Left ventricle myocardium inferior (tissue), 1 donor: Measurements from ENCODE around the gene PROX2. TPM values are rescaled to one million over a fixed set of nuclear protein-coding genes. Genes with fewer than 3 reads are reported as not detected.

Experiments used
- DNase-seq: peaks from one replicate; pipeline ENCODE4 v3.0.0-alpha.2; 2020
- H3K27ac ChIP-seq: fragments of 200-600 bp; replicated peaks from 2 replicates; pipeline ENCODE4 v1.8.0; 2021
- H3K27me3 ChIP-seq: fragments of 200-600 bp; 2 replicates; pipeline ENCODE4 v1.8.0; 2021; ENCODE audit warnings: low read depth
- H3K36me3 ChIP-seq: fragments of 200-600 bp; 2 replicates; pipeline ENCODE4 v1.8.0; 2021
- H3K4me1 ChIP-seq: fragments of 200-600 bp; 2 replicates; pipeline ENCODE4 v1.8.0; 2021
- H3K4me3 ChIP-seq: fragments of 200-600 bp; 2 replicates; pipeline ENCODE4 v1.8.0; 2021; ENCODE audit warnings: mild to moderate bottlenecking, moderate library complexity
- H3K9me3 ChIP-seq: fragments of 200-600 bp; replicated peaks from 2 replicates; pipeline ENCODE4 v1.8.0; 2021
- CTCF ChIP-seq: fragments of 200-600 bp; IDR thresholded peaks from 2 replicates; pipeline ENCODE4 v1.8.0; 2021; ENCODE audit warnings: antibody characterized with exemption, mild to moderate bottlenecking, borderline replicate concordance
- intact Hi-C: fragments of 100-400 bp; cut with micrococcal nuclease; formaldehyde crosslinking; loops from one replicate; pipeline ENCODE4 v1.11.0; 2022
- total RNA-seq: library from RNA; stranded (reverse); fragmentation: NEBNext Ultra II Directional; extraction: Animal tissue kit (Norgen Biotek cat#: 25700); gene quantifications from one replicate; pipeline ENCODE4 v1.2.1, GENCODE V29; 2021
- donor health status: DM: no; HTN: yes; CAD: no; lungs with severe emphysema.

Gene PROX2
- total RNA-seq, 1 donor from 2014 or later, result not detected

GRCh38 chr14:74879427-74880182, 3.7 kb upstream of the PROX2 start:
- no peaks in the 10 kb centered on the region for H3K36me3 ChIP-seq
- intact Hi-C loops, result no loop called here
- H3K27me3 ChIP-seq, result no peaks in the 10 kb centered on the region
- no peak for TF ChIP-seq CTCF
- no peak overlapping the region for H3K27ac ChIP-seq
- no peak for DNase-seq
- H3K9me3 ChIP-seq, result no peaks in the 10 kb centered on the region
- no peak overlapping the region for H3K4me3 ChIP-seq
- peaks cover 38% of the 10 kb centered on the region for H3K4me1 ChIP-seq

GRCh38 chr14:74875204-74875603, 741 bp downstream of the PROX2 start:
- Histone ChIP-seq H3K27ac (no peak overlapping the region), H3K27me3 (no peaks in the 10 kb centered on the region), H3K36me3 (no peaks in the 10 kb centered on the region), H3K4me3 (no peak overlapping the region), H3K4me1 (no peaks in the 10 kb centered on the region), H3K9me3 (no peaks in the 10 kb centered on the region)
- no peak for TF ChIP-seq CTCF
- no peak for DNase-seq
- intact Hi-C loops, result no loop called here

- DNase-seq, result no peak
- intact Hi-C loops, result no loop called here
Observed at GRCh38 chr14:74871819-74872218, 4.1 kb downstream of the PROX2 start.

GRCh38 chr14:74868739-74869138, 7.2 kb downstream of the PROX2 start:
- TF ChIP-seq CTCF, result no peak
- intact Hi-C loops, result loop anchor here (5.0 kb wide), 1 partner anchor 39 kb away; no protein-coding TSS in a partner anchor
- H3K4me3 ChIP-seq, result no peak overlapping the region
- H3K36me3 ChIP-seq, result no peaks in the 10 kb centered on the region
- no peak overlapping the region for H3K27ac ChIP-seq
- no peak for DNase-seq
- no peaks in the 10 kb centered on the region for H3K9me3 ChIP-seq
- no peaks in the 10 kb centered on the region for H3K27me3 ChIP-seq
- no peaks in the 10 kb centered on the region for H3K4me1 ChIP-seq

More at GRCh38 chr14:74871819-74872218, 4.1 kb downstream of the PROX2 start:
- no peak for TF ChIP-seq CTCF
- Histone ChIP-seq H3K36me3 (no peaks in the 10 kb centered on the region), H3K4me1 (no peaks in the 10 kb centered on the region), H3K4me3 (no peak overlapping the region), H3K9me3 (no peaks in the 10 kb centered on the region), H3K27ac (no peak overlapping the region), H3K27me3 (no peaks in the 10 kb centered on the region)

- Histone ChIP-seq H3K9me3 (no peaks in the 10 kb centered on the region), H3K27me3 (no peaks in the 10 kb centered on the region), H3K27ac (no peak overlapping the region), H3K36me3 (no peaks in the 10 kb centered on the region), H3K4me1 (no peaks in the 10 kb centered on the region), H3K4me3 (no peak overlapping the region)
- TF ChIP-seq CTCF, result no peak
- intact Hi-C loops, result loop anchor here (5.0 kb wide), 1 partner anchor 40 kb away; no protein-coding TSS in a partner anchor
- no peak for DNase-seq
Observed at GRCh38 chr14:74867673-74868072, 8.3 kb downstream of the PROX2 start.
